K562 (cell line): ENCODE results near the gene ZWINT. TPM values are rescaled to one million over a fixed set of nuclear protein-coding genes. Genes with fewer than 3 reads are reported as not detected.

Experiments
- C11orf30 ChIP-seq: fragments of 450-650 bp; IDR thresholded peaks from 2 replicates; pipeline ENCODE4 v1.6.1; 2016; ENCODE audit warnings: low read depth, mild to moderate bottlenecking
- CBX5 ChIP-seq: IDR thresholded peaks from 2 replicates; pipeline ENCODE4 v1.6.1; 2014; ENCODE audit warnings: low read depth, borderline replicate concordance
- CXXC5 ChIP-seq: fragments of 250-450 bp; sonication (Bioruptor Pico); IDR thresholded peaks from 2 replicates; pipeline ENCODE4 v1.8.0; 2022; ENCODE audit warnings: inconsistent platforms, mild to moderate bottlenecking, moderate library complexity
- ESRRB ChIP-seq: fragments of 250-450 bp; sonication (Bioruptor Pico); IDR thresholded peaks from 2 replicates; pipeline ENCODE4 v1.5.0; 2020; ENCODE audit warnings: mild to moderate bottlenecking, moderate library complexity, borderline replicate concordance
- ETV1 ChIP-seq: fragments of 450-650 bp; conservative IDR thresholded peaks from 2 replicates; pipeline ENCODE4 v1.6.1; 2016; ENCODE audit warnings: missing genetic modification characterization, control low read depth, low read depth, missing compliant biosample characterization
- HDAC1 ChIP-seq, 2 experiments: fragments of 450-650 bp; IDR thresholded peaks; 2 replicates each; pipeline ENCODE4 v1.6.1; 2016 to 2017; ENCODE audit warnings: inconsistent platforms in 1 of 2, mild to moderate bottlenecking in 1 of 2, moderate library complexity in 1 of 2
- JUND ChIP-seq, 2 experiments: IDR thresholded peaks; 2 replicates in 1 of 2; 3 replicates in 1 of 2; pipeline ENCODE4 v1.6.1; 2011; ENCODE audit warnings: borderline replicate concordance in 2 of 2, low read depth in 2 of 2, low read length in 2 of 2, improper control_type of control experiment in 1 of 2, missing biosample characterization in 1 of 2, missing genetic modification characterization in 1 of 2, missing genetic modification reagents in 1 of 2
- MAFK ChIP-seq: IDR thresholded peaks from 2 replicates; pipeline ENCODE4 v1.6.1; 2011; ENCODE audit warnings: low read length, improper control_type of control experiment
- PKNOX1 ChIP-seq: fragments of 450-650 bp; IDR thresholded peaks from 2 replicates; pipeline ENCODE4 v1.6.1; 2016
- SMARCC2 ChIP-seq: fragments of 450-650 bp; IDR thresholded peaks from 2 replicates; pipeline ENCODE4 v1.6.1; 2017; ENCODE audit warnings: antibody characterized with exemption, moderate library complexity, mild to moderate bottlenecking, low read depth
- TAL1 ChIP-seq: fragments of 450-650 bp; IDR thresholded peaks from 2 replicates; pipeline ENCODE4 v1.6.1; 2016; ENCODE audit warnings: mild to moderate bottlenecking
- TEAD4 ChIP-seq, 2 experiments: sonication (generic) in 1 of 2; formaldehyde crosslinking in 1 of 2; IDR thresholded peaks; 2 replicates each; pipeline versions ENCODE4 v1.6.1 to v1.8.0; 2012 to 2022; ENCODE audit warnings: borderline replicate concordance in 1 of 2, inconsistent platforms in 1 of 2, low read length in 1 of 2, mild to moderate bottlenecking in 1 of 2, missing genetic modification reagents in 1 of 2
- ZNF695 ChIP-seq: fragments of 450-650 bp; formaldehyde crosslinking; IDR thresholded peaks from 2 replicates; pipeline ENCODE4 v1.4.0; 2020; ENCODE audit warnings: mild to moderate bottlenecking, moderate library complexity
- ZZZ3 ChIP-seq: fragments of 450-650 bp; IDR thresholded peaks from 2 replicates; pipeline ENCODE4 v1.6.1; 2016; ENCODE audit warnings: antibody characterized with exemption, mild to moderate bottlenecking, moderate library complexity
- polyA plus RNA-seq, 8 experiments: library from polyadenylated mRNA; depleted of rRNA in 4 of 8; stranded (reverse) in 5 of 8; unstranded in 3 of 8; fragments of >200 nt; fragmentation: Nextera tagmentation in 2 of 8; fragmentation: Illumina TruSeq in 1 of 8; extraction: Ambion mirVana in 2 of 8; extraction: Trizol in 1 of 8; gene quantifications; 2 replicates each; pipeline versions ENCODE4 v1.2.1 to v1.2.3, GENCODE V29; 2011 to 2014; ENCODE audit warnings: inconsistent platforms in 1 of 8, missing spikeins in 1 of 8
- total RNA-seq, 7 experiments: library from RNA; depleted of rRNA in 6 of 7; stranded (reverse); fragments of >200 nt in 6 of 7; fragmentation: Illumina TruSeq in 2 of 7; extraction: Trizol in 2 of 7; gene quantifications; 2 replicates each; pipeline versions ENCODE4 v1.2.1 to v1.2.3, GENCODE V29; 2011 to 2021; ENCODE audit warnings: low replicate concordance in 1 of 7
- TF ChIP-seq, protein P1 (sequence below), 2 experiments: fragments of 450-650 bp in 1 of 2; IDR thresholded peaks; 2 replicates each; pipeline ENCODE4 v1.6.1; 2011 to 2017; ENCODE audit warnings: low read depth in 2 of 2, antibody characterized with exemption in 1 of 2, borderline replicate concordance in 1 of 2, low read length in 1 of 2, mild to moderate bottlenecking in 1 of 2, mixed read lengths in 1 of 2; ENCODE audit not compliant: control insufficient read depth in 1 of 2
- TF ChIP-seq, protein P2 (sequence below), 2 experiments: fragments of 450-650 bp; IDR thresholded peaks; 2 replicates each; pipeline ENCODE4 v1.6.1; 2016
- TF ChIP-seq, protein P3 (sequence below): sonication (generic); formaldehyde crosslinking; IDR thresholded peaks from 2 replicates; pipeline ENCODE4 v1.8.0; 2022; ENCODE audit warnings: missing genetic modification reagents, mild to moderate bottlenecking, borderline replicate concordance

Gene ZWINT
- total and polyA plus RNA-seq, 9 of the 15 experiments (the other 6 are each of a cell fraction or from before 2014, with no cell fraction given), result 122 to 245 (median 160) TPM

DNA sequence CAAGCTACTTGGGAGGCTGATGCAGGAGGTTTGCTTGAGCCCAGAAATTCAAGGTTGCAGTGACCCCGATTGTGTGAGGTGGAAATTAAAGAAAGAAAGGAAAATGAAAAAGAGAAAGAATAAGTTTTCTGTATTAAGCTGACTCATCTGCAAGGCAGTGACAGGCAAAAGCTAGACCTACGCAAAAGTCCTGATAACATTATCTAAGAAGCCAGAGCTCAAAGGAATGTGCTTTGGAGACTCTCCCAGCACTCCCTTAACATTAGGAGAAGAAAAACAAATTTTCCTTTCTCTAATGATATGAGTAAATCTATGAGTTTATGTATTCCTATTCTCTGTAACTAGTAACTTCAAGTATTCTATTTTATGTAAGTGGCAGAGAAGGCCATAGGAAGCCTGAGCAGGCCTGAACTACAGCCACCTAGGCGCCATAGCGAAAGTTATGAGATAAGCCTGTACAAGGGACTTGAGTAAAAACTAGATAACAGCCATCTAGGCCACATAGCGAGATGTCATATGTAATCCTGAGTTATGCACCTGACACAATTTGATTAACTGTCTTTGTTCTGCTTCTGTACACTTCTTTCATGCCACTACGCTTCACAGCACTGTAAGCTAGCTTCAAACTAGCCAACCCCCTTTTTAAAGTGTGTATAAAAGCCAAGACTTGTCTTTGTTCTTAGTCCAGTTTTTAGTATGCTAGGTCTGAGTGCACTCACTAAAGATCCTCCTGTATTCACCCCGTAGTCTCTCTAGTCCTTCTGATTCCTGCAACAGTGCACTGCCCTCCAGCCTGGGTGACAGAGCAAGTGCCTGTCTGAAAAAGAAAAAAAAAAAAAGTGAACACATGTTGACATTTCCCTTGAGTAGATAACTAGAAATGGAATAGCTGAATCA lies 9.4 kb upstream of the ZWINT start (continued):
- TF ChIP-seq SMARCC2 (peak; percentile 69; the same call in 1 of the 2 replicates), CXXC5 (CRISPR knock-in tag) (peak; percentile 72), JUND (IDR thresholded peaks at IDR 0.05; ENCODE audit: borderline replicate concordance, low read depth, low read length) (0 out of 2 replicates have a peak, but pooled peaks have one; percentile 20), JUND (tag; IDR thresholded peaks at IDR 0.05; ENCODE audit: borderline replicate concordance, low read depth, low read length) (peak; percentile 2; the same call in 1 of the 3 replicates), MAFK (peak; percentile 41; the same call in 1 of the 2 replicates), PKNOX1 (peak; percentile 80), ETV1 (tag) (no peak), ZNF695 (CRISPR knock-in tag) (no peak), C11orf30 (peak; percentile 85), TEAD4 (IDR thresholded peaks at IDR 0.05; ENCODE audit: low read length) (peak; percentile 74), TEAD4 (CRISPR knock-in tag; IDR thresholded peaks at IDR 0.05; ENCODE audit: borderline replicate concordance) (no peak), ZZZ3 (no peak), ESRRB (CRISPR knock-in tag) (no peak), HDAC1 (IDR thresholded peaks at IDR 0.05) (peak in 1 of 2 experiments; percentile 35; a peak in 1 of 4 replicates), TAL1 (peak; percentile 83), CBX5 (peak; percentile 99)
- TF ChIP-seq, protein P1, sequence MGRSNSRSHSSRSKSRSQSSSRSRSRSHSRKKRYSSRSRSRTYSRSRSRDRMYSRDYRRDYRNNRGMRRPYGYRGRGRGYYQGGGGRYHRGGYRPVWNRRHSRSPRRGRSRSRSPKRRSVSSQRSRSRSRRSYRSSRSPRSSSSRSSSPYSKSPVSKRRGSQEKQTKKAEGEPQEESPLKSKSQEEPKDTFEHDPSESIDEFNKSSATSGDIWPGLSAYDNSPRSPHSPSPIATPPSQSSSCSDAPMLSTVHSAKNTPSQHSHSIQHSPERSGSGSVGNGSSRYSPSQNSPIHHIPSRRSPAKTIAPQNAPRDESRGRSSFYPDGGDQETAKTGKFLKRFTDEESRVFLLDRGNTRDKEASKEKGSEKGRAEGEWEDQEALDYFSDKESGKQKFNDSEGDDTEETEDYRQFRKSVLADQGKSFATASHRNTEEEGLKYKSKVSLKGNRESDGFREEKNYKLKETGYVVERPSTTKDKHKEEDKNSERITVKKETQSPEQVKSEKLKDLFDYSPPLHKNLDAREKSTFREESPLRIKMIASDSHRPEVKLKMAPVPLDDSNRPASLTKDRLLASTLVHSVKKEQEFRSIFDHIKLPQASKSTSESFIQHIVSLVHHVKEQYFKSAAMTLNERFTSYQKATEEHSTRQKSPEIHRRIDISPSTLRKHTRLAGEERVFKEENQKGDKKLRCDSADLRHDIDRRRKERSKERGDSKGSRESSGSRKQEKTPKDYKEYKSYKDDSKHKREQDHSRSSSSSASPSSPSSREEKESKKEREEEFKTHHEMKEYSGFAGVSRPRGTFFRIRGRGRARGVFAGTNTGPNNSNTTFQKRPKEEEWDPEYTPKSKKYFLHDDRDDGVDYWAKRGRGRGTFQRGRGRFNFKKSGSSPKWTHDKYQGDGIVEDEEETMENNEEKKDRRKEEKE (IDR thresholded peaks at IDR 0.05; ENCODE audit: borderline replicate concordance in 1 of 2, control insufficient read depth in 1 of 2, low read depth in 2 of 2, low read length in 1 of 2), result 0 out of 4 replicates have a peak, but pooled peaks of 1 of the 2 experiments have one; percentile 21
- TF ChIP-seq, protein P2, sequence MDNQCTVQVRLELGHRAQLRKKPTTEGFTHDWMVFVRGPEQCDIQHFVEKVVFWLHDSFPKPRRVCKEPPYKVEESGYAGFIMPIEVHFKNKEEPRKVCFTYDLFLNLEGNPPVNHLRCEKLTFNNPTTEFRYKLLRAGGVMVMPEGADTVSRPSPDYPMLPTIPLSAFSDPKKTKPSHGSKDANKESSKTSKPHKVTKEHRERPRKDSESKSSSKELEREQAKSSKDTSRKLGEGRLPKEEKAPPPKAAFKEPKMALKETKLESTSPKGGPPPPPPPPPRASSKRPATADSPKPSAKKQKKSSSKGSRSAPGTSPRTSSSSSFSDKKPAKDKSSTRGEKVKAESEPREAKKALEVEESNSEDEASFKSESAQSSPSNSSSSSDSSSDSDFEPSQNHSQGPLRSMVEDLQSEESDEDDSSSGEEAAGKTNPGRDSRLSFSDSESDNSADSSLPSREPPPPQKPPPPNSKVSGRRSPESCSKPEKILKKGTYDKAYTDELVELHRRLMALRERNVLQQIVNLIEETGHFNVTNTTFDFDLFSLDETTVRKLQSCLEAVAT (IDR thresholded peaks at IDR 0.05), result peak in 1 of 2 experiments; percentile 37; a peak in 2 of 4 replicates
- TF ChIP-seq, protein P3, sequence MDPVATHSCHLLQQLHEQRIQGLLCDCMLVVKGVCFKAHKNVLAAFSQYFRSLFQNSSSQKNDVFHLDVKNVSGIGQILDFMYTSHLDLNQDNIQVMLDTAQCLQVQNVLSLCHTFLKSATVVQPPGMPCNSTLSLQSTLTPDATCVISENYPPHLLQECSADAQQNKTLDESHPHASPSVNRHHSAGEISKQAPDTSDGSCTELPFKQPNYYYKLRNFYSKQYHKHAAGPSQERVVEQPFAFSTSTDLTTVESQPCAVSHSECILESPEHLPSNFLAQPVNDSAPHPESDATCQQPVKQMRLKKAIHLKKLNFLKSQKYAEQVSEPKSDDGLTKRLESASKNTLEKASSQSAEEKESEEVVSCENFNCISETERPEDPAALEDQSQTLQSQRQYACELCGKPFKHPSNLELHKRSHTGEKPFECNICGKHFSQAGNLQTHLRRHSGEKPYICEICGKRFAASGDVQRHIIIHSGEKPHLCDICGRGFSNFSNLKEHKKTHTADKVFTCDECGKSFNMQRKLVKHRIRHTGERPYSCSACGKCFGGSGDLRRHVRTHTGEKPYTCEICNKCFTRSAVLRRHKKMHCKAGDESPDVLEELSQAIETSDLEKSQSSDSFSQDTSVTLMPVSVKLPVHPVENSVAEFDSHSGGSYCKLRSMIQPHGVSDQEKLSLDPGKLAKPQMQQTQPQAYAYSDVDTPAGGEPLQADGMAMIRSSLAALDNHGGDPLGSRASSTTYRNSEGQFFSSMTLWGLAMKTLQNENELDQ (CRISPR knock-in tag), result no peak
